Subcutaneous abdominal adipose tissue (tissue), 5 donors: ENCODE results near the gene DNAH17.
"Not testable (repeated sequence)": the region's sequence is repeated elsewhere in the genome, so short reads cannot be mapped to it uniquely, and the experiment has no call there.

ENCODE experiments used
- H3K27ac ChIP-seq: one replicate; pipeline ENCODE4 v1.7.0; 2013; ENCODE audit warnings: low read depth, mild to moderate bottlenecking, inconsistent platforms, low read length, moderate library complexity
- H3K27me3 ChIP-seq, 5 donors: one replicate each; pipeline ENCODE4 v1.7.0; 2013; ENCODE audit warnings: low read length in 5 of 5, inconsistent platforms in 1 of 5; ENCODE audit not compliant: control insufficient read depth in 5 of 5, insufficient read depth in 4 of 5
- H3K36me3 ChIP-seq, 5 donors: one replicate each; pipeline ENCODE4 v1.7.0; 2013; ENCODE audit warnings: low read length in 5 of 5; ENCODE audit not compliant: control insufficient read depth in 5 of 5, insufficient read depth in 5 of 5
- H3K4me1 ChIP-seq, 5 donors: one replicate each; pipeline ENCODE4 v1.7.0; 2013; ENCODE audit warnings: low read length in 5 of 5, mild to moderate bottlenecking in 3 of 5, moderate library complexity in 1 of 5; ENCODE audit not compliant: control insufficient read depth in 5 of 5, insufficient read depth in 5 of 5
- H3K4me3 ChIP-seq, 5 donors: one replicate each; pipeline ENCODE4 v1.7.0; 2013; ENCODE audit warnings: low read length in 5 of 5, low read depth in 1 of 5
- H3K9ac ChIP-seq, 5 donors: one replicate each; pipeline ENCODE4 v1.7.0; 2013; ENCODE audit warnings: low read length in 5 of 5, mild to moderate bottlenecking in 4 of 5, moderate library complexity in 3 of 5
- H3K9me3 ChIP-seq, 5 donors: one replicate each; pipeline ENCODE4 v1.7.0; 2013; ENCODE audit warnings: low read length in 5 of 5; ENCODE audit not compliant: control insufficient read depth in 5 of 5
- donor health status: healthy.
- donor health status: healthy.
- donor health status: healthy.
- donor health status: healthy.
- donor health status: healthy.

The DNAH17 gene

GRCh38 chr17:78466109-78466785, 110.9 kb downstream of the DNAH17 start:
- H3K36me3 ChIP-seq, H3K4me1 ChIP-seq, H3K27me3 ChIP-seq, H3K9ac ChIP-seq, H3K27ac ChIP-seq, H3K4me3 ChIP-seq, H3K9me3 ChIP-seq: not testable (repeated sequence)

GRCh38 chr17:78462148-78462547, 115.0 kb downstream of the DNAH17 start:
- Histone ChIP-seq H3K9me3 (no peaks in the 10 kb centered on the region), H3K36me3 (no peaks in the 10 kb centered on the region), H3K4me1 (no peaks in the 10 kb centered on the region), H3K27ac (no peak overlapping the region), H3K9ac (no peak overlapping the region), H3K4me3 (no peak overlapping the region), H3K27me3 (peaks cover 0 to 4% (median 0%) of the 10 kb centered on the region in 5 donors)

DNA sequence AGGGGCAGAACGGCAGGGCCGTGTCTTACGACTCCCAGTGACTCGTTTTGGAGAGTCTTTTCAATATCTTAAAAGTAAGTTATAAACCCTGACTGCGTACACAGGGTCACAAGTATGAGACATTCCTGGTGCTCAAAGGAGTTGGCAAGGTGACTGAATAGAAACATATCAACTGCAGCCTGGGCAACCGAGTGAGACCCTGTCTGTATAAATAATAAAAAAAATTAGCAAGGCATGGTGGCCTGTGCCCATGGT, 115.5 kb downstream of the DNAH17 start:
- Histone ChIP-seq H3K27ac (no peak overlapping the region), H3K36me3 (no peaks in the 10 kb centered on the region), H3K9ac (no peak overlapping the region), H3K27me3 (peaks cover 0 to 5% (median 0%) of the 10 kb centered on the region in 5 donors), H3K9me3 (no peaks in the 10 kb centered on the region), H3K4me1 (no peaks in the 10 kb centered on the region), H3K4me3 (no peak overlapping the region)

DNA sequence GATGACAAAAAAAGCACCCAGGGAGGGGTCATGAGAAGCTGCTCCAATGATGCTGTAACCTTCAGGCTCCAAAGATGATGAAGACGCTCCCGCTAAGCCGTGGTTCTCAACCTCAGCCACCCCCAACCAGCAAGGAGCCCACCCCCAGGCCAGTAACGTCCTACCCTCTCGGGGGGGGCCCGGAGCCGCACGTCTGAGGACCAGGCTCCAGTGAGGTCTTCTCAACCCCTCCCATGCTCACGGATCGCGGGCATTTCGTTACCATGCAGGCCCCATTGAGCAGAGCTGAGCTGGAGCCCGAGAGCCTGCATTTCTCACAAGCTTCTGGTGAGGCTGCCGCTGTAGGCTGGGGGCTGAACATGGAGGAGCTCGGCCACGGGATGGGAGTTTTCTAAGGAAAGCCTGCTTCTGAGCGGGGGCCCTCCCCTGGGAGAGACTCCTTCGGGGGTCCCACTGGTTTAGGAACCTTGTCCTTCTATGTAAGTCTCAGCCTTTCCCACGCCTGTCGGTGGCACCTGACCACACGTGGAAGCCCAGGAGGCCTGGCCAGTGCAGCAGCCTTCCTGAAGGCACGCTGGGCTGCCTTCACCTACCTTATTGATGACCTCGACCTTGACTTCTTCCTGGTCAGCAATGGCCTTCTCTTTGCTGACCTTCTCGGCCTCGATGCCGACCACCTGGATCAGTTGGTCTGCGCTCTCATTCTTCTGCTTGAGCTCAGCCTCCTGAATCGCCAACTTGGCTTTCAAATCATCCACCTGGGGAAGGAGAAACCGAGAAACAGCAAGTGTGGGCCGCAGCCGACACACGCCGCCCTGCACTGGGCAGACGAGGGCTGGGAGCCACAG, 116.0 kb downstream of the DNAH17 start:
- Histone ChIP-seq H3K27ac (no peak overlapping the region), H3K36me3 (no peaks in the 10 kb centered on the region), H3K27me3 (peaks cover 0 to 10% (median 0%) of the 10 kb centered on the region in 5 donors), H3K9me3 (no peaks in the 10 kb centered on the region), H3K4me1 (no peaks in the 10 kb centered on the region), H3K9ac (no peak overlapping the region), H3K4me3 (no peak overlapping the region)

- Histone ChIP-seq H3K9ac (no peak overlapping the region), H3K27ac (no peak overlapping the region), H3K4me1 (no peaks in the 10 kb centered on the region), H3K4me3 (no peak overlapping the region), H3K36me3 (no peaks in the 10 kb centered on the region), H3K9me3 (no peaks in the 10 kb centered on the region), H3K27me3 (peaks cover 0 to 10% (median 0%) of the 10 kb centered on the region in 5 donors)
Measured at GRCh38 chr17:78460176-78460675, 117.0 kb downstream of the DNAH17 start.

DNA sequence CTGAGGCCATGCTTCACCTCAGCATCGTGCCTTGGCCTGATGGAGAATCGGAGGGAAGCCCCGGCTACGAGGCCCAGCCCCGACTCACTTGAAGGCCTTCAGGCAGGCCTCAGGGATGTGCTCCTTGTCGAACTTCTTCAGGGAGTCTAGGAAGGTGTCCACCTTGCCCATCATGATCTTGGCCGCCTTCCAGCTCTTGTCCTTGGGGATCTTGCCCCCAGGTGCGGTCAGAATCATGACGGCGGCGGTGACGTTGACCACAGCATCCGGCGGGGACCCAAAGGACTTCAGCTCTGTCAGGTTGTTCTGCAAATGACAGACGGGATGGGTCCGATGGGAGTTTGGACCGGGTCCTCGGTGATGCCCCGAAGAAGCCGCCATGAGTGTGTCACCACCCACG, 117.5 kb downstream of the DNAH17 start:
- Histone ChIP-seq H3K27ac (no peak overlapping the region), H3K9ac (no peak overlapping the region), H3K36me3 (no peaks in the 10 kb centered on the region), H3K27me3 (peaks cover 0 to 10% (median 0%) of the 10 kb centered on the region in 5 donors), H3K9me3 (no peaks in the 10 kb centered on the region), H3K4me1 (no peaks in the 10 kb centered on the region), H3K4me3 (no peak overlapping the region)

- no peak overlapping the region for H3K9ac ChIP-seq
- H3K9me3 ChIP-seq: no peaks in the 10 kb centered on the region
- no peaks in the 10 kb centered on the region for H3K4me1 ChIP-seq
- no peak overlapping the region for H3K4me3 ChIP-seq
- no peaks in the 10 kb centered on the region for H3K36me3 ChIP-seq
- peaks cover 0 to 10% (median 0%) of the 10 kb centered on the region in 5 donors for H3K27me3 ChIP-seq
- no peak overlapping the region for H3K27ac ChIP-seq
Measured at GRCh38 chr17:78458736-78459335, 118.4 kb downstream of the DNAH17 start.

DNA sequence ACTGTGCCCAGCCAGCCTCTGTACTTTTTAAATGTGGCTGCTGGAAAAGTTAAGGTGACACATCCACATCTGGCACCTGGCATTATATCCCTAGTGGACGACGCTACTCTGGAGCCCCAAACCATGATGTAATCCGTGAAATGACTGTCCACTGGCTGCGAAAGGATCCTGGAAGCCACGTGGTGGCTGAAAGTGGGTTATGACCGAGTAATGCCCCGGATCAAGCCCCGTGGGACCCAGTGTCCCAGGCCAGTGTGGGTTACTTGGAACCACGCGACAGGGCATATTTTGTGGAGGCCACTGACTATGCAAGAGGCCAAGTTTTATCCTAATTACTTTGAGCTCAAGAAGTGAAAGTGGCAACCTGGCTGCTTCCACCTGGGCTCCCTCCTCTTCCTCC, 119.1 kb downstream of the DNAH17 start:
- Histone ChIP-seq H3K27ac (no peak overlapping the region), H3K9me3 (no peaks in the 10 kb centered on the region), H3K27me3 (peaks cover 0 to 10% (median 0%) of the 10 kb centered on the region in 5 donors), H3K4me3 (no peak overlapping the region), H3K9ac (no peak overlapping the region), H3K4me1 (no peaks in the 10 kb centered on the region), H3K36me3 (no peaks in the 10 kb centered on the region)

DNA sequence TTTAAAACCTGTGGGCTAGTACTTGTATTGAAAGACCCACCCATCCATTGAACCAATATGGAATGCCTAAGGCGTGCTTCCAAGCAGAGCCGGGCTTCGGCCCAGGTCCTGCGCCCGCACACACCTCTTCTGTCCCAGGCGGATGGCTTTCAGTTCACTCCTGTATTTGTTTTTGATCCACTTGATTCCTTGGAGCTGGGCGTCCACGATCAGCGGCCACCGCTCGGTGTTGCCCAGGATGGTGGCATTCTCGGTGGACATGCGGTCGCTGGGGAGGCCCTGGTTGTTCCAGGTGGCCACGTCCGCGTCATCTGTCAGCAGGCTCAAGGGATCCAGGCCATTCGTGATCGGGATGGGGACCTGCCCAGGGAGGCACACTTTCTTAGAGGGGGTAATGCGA, 122.8 kb downstream of the DNAH17 start:
- H3K9me3 ChIP-seq: no peaks in the 10 kb centered on the region
- peaks cover 0 to 8% (median 1%) of the 10 kb centered on the region in 5 donors for H3K4me1 ChIP-seq
- peaks cover 0 to 19% (median 5%) of the 10 kb centered on the region in 5 donors for H3K27me3 ChIP-seq
- H3K4me3 ChIP-seq: no peak overlapping the region
- no peak overlapping the region for H3K27ac ChIP-seq
- H3K36me3 ChIP-seq: no peaks in the 10 kb centered on the region
- H3K9ac ChIP-seq: no peak overlapping the region

- H3K27me3 ChIP-seq: peaks cover 0 to 18% (median 5%) of the 10 kb centered on the region in 5 donors
- H3K36me3 ChIP-seq: no peaks in the 10 kb centered on the region
- H3K4me3 ChIP-seq: no peak overlapping the region
- H3K9ac ChIP-seq: no peak overlapping the region
- H3K4me1 ChIP-seq: peaks cover 0 to 8% (median 1%) of the 10 kb centered on the region in 5 donors
- no peak overlapping the region for H3K27ac ChIP-seq
- H3K9me3 ChIP-seq: peaks cover 0 to 4% (median 0%) of the 10 kb centered on the region in 5 donors
Measured at GRCh38 chr17:78451753-78452152, 125.4 kb downstream of the DNAH17 start.
